Measurements from ENCODE around the gene ARL9.

DNA sequence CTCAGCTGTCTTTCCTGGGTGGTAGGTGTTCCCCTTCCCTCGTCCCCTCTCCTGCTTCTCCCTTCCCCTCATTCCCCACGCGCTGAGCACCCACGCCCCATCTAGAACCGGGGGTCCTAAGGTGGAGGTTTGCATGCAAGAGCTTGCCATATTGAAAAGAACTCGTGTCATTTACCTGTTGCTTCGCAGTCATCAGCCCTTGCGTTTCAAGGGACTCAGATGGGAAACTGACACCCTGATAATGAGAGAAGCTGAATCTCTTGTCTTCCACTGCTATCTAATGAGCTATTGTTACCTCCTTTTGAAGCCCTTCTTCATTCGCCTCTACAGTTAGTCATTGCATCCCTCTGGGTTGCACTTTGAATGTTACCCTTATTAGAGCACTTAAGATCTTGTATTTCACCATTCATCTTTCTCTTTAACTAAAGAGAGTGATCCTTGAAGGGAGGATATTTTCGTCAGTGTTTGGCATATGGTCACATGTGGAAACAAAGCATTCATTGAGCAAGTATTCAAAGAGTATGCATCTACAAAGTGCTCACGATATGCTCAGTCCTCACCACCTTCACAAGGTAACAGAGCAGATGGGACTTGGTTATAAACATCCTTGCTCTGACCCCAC is 25.7 kb downstream of the ARL9 start:
- TF ChIP-seq, protein P1, sequence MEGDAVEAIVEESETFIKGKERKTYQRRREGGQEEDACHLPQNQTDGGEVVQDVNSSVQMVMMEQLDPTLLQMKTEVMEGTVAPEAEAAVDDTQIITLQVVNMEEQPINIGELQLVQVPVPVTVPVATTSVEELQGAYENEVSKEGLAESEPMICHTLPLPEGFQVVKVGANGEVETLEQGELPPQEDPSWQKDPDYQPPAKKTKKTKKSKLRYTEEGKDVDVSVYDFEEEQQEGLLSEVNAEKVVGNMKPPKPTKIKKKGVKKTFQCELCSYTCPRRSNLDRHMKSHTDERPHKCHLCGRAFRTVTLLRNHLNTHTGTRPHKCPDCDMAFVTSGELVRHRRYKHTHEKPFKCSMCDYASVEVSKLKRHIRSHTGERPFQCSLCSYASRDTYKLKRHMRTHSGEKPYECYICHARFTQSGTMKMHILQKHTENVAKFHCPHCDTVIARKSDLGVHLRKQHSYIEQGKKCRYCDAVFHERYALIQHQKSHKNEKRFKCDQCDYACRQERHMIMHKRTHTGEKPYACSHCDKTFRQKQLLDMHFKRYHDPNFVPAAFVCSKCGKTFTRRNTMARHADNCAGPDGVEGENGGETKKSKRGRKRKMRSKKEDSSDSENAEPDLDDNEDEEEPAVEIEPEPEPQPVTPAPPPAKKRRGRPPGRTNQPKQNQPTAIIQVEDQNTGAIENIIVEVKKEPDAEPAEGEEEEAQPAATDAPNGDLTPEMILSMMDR (IDR thresholded peaks at IDR 0.05; ENCODE audit: borderline replicate concordance, extremely low read depth, low read length, poor library complexity, severe bottlenecking) = no peak
- TF ChIP-seq EZH2 (IDR thresholded peaks at IDR 0.05; ENCODE audit: borderline replicate concordance, low read depth, low read length, severe bottlenecking) = no peak

Measured in DND-41 (cell line).